HCT116 (cell line): ENCODE measurements around the gene SRP9. TPM values are rescaled to one million over a fixed set of nuclear protein-coding genes. Genes with fewer than 3 reads are reported as not detected.

Experiments
- ATAC-seq: fragments of 200-7000 bp; cut with Tn5 transposase; 2 replicates; pipeline ENCODE4 v1.9.1; 2020; ENCODE audit warnings: mild to moderate bottlenecking, moderate library complexity
- BruUV-seq: library from RNA; stranded (reverse); fragments of 400-500 nt; replicated peaks from 2 replicates; lab custom pipeline; 2021; lab: Mats Ljungman, UMichigan
- CTCF ChIA-PET: fragments of 300-600 bp; sonication (Branson Sonifier 250); formaldehyde crosslinking; loops from one replicate; lab custom pipeline; 2021; ENCODE audit warnings: antibody characterized with exemption; lab: Charles Lee
- POLR2A ChIA-PET: fragments of 300-600, 350-600 bp; sonication (Branson Sonifier 250); formaldehyde crosslinking; loops from one replicate; lab custom pipeline; 2021; ENCODE audit warnings: antibody characterized with exemption; lab: Charles Lee
- RAD21 ChIA-PET, 2 experiments: fragments of 300-600 bp; sonication (Branson Sonifier 250); formaldehyde crosslinking; loops; one replicate each; lab custom pipeline; 2023; ENCODE audit warnings: low total read pairs in 2 of 2; ENCODE audit not compliant: uncharacterized antibody in 2 of 2, unreplicated experiment in 2 of 2, low non-redundant PET in 1 of 2; lab: Charles Lee
- DNase-seq: peaks from one replicate; pipeline ENCODE4 v3.0.0-alpha.2; 2010; ENCODE audit warnings: low read depth, low spot score
- H2AFZ ChIP-seq: fragments of 200-600 bp; shearing (Covaris generic), sonication (generic); 2 replicates; pipeline ENCODE4 v1.6.1; 2017; ENCODE audit warnings: low read depth, mixed run types, mixed read lengths, antibody characterized with exemption, low read length; ENCODE audit not compliant: poor library complexity, severe bottlenecking
- H3K27ac ChIP-seq: 2 replicates; pipeline ENCODE4 v1.5.1; 2012; ENCODE audit warnings: low read depth, low read length
- H3K27me3 ChIP-seq: fragments of 200-600 bp; sonication (generic); 2 replicates; pipeline ENCODE4 v1.6.1; 2016; ENCODE audit warnings: mixed run types, low read length, mixed read lengths; ENCODE audit not compliant: insufficient read depth
- H3K36me3 ChIP-seq, 2 experiments: fragments of 200-500 bp in 1 of 2; fragments of 200-600 bp in 1 of 2; sonication (Bioruptor generic) in 1 of 2; sonication (generic) in 1 of 2; 2 replicates each; pipeline versions ENCODE4 v1.5.1 to v1.6.1; 2014 to 2016; ENCODE audit warnings: low read length in 2 of 2, inconsistent platforms in 1 of 2, mixed read lengths in 1 of 2, mixed run types in 1 of 2; ENCODE audit not compliant: insufficient read depth in 2 of 2, control insufficient read depth in 1 of 2
- H3K4me1 ChIP-seq, 2 experiments: fragments of 200-600 bp in 1 of 2; sonication (generic) in 1 of 2; 2 replicates each; pipeline versions ENCODE4 v1.5.1 to v1.6.1; 2012 to 2017; ENCODE audit warnings: low read length in 2 of 2, inconsistent platforms in 1 of 2, mild to moderate bottlenecking in 1 of 2, mixed read lengths in 1 of 2, mixed run types in 1 of 2, moderate library complexity in 1 of 2; ENCODE audit not compliant: insufficient read depth in 2 of 2, control insufficient read depth in 1 of 2
- H3K4me2 ChIP-seq: fragments of 200-600 bp; sonication (generic); 2 replicates; pipeline ENCODE4 v1.6.1; 2017; ENCODE audit warnings: mixed run types, low read length, mixed read lengths
- H3K4me3 ChIP-seq, 2 experiments: fragments of 200-600 bp in 1 of 2; sonication (generic) in 1 of 2; replicated peaks in 1 of 2; 2 replicates each; pipeline ENCODE4 v1.5.1; 2011 to 2016; ENCODE audit warnings: low read length in 2 of 2, control low read depth in 1 of 2, low read depth in 1 of 2, mild to moderate bottlenecking in 1 of 2, mixed read lengths in 1 of 2, mixed run types in 1 of 2
- H3K79me2 ChIP-seq: fragments of 200-600 bp; sonication (generic); 2 replicates; pipeline ENCODE4 v1.6.1; 2017; ENCODE audit warnings: mild to moderate bottlenecking, mixed run types, low read length, moderate library complexity, mixed read lengths; ENCODE audit not compliant: insufficient read depth
- H3K9ac ChIP-seq: fragments of 200-600 bp; sonication (generic); 2 replicates; pipeline ENCODE4 v1.6.1; 2016; ENCODE audit warnings: low read length, mixed read lengths
- H3K9me2 ChIP-seq: fragments of 200-600 bp; sonication (generic), shearing (Covaris generic); 2 replicates; pipeline ENCODE4 v1.6.1; 2017; ENCODE audit warnings: mixed run types, mild to moderate bottlenecking, moderate library complexity; ENCODE audit not compliant: insufficient read depth
- H3K9me3 ChIP-seq, 2 experiments: fragments of 200-500 bp in 1 of 2; fragments of 200-600 bp in 1 of 2; sonication (Bioruptor generic) in 1 of 2; sonication (generic) in 1 of 2; 2 replicates each; pipeline ENCODE4 v1.6.1; 2014 to 2017; ENCODE audit warnings: low read length in 2 of 2, mixed read lengths in 2 of 2, inconsistent platforms in 1 of 2, low read depth in 1 of 2, mild to moderate bottlenecking in 1 of 2, mixed run types in 1 of 2, moderate library complexity in 1 of 2; ENCODE audit not compliant: control insufficient read depth in 1 of 2, insufficient read depth in 1 of 2
- H4K20me1 ChIP-seq: fragments of 200-600 bp; sonication (generic), shearing (Covaris generic); 2 replicates; pipeline ENCODE4 v1.6.1; 2017; ENCODE audit warnings: mixed run types, mild to moderate bottlenecking, moderate library complexity; ENCODE audit not compliant: insufficient read depth
- CBX3 ChIP-seq: IDR thresholded peaks from 2 replicates; pipeline ENCODE4 v1.6.1; 2012; ENCODE audit warnings: low read depth
- CEBPB ChIP-seq: IDR thresholded peaks from 2 replicates; pipeline ENCODE4 v1.6.1; 2012; ENCODE audit warnings: low read depth
- CTCF ChIP-seq, 3 experiments: fragments of 200-600 bp in 1 of 3; sonication (generic) in 1 of 3; IDR thresholded peaks in 2 of 3; conservative IDR thresholded peaks in 1 of 3; 2 replicates each; pipeline ENCODE4 v1.5.1; 2012 to 2017; ENCODE audit warnings: low read depth in 2 of 3, low read length in 2 of 3, antibody characterized with exemption in 1 of 3, borderline replicate concordance in 1 of 3, control low read depth in 1 of 3, mild to moderate bottlenecking in 1 of 3, mixed read lengths in 1 of 3, mixed run types in 1 of 3, moderate library complexity in 1 of 3; ENCODE audit not compliant: insufficient read depth in 1 of 3
- EZH2phosphoT487 ChIP-seq: fragments of 200-600 bp; IDR thresholded peaks from 2 replicates; pipeline ENCODE4 v1.6.1; 2018; ENCODE audit warnings: antibody characterized with exemption, borderline replicate concordance
- RAD21 ChIP-seq: IDR thresholded peaks from 2 replicates; pipeline ENCODE4 v1.6.1; 2012; ENCODE audit warnings: low read depth, mild to moderate bottlenecking
- REST ChIP-seq: IDR thresholded peaks from 2 replicates; pipeline ENCODE4 v1.6.1; 2012; ENCODE audit warnings: low read depth
- YY1 ChIP-seq: IDR thresholded peaks from 2 replicates; pipeline ENCODE4 v1.6.1; 2011; ENCODE audit warnings: low read length, low read depth, moderate library complexity, mild to moderate bottlenecking; ENCODE audit not compliant: insufficient replicate concordance; ENCODE audit errors: extremely low read depth
- ZFX ChIP-seq: fragments of 450-650 bp; IDR thresholded peaks from 2 replicates; pipeline ENCODE4 v1.6.1; 2017
- intact Hi-C: fragments of 100-400 bp; cut with micrococcal nuclease; formaldehyde crosslinking; loops from 2 replicates; pipeline ENCODE4 v1.10.0; 2022
- total RNA-seq: library from RNA; stranded (reverse); gene quantifications from one replicate; pipeline ENCODE4 v1.2.1, GENCODE V29; 2021; ENCODE audit not compliant: unreplicated experiment

Gene SRP9
- total RNA-seq, 1 experiment from 2014 or later, result 220 TPM

DNA sequence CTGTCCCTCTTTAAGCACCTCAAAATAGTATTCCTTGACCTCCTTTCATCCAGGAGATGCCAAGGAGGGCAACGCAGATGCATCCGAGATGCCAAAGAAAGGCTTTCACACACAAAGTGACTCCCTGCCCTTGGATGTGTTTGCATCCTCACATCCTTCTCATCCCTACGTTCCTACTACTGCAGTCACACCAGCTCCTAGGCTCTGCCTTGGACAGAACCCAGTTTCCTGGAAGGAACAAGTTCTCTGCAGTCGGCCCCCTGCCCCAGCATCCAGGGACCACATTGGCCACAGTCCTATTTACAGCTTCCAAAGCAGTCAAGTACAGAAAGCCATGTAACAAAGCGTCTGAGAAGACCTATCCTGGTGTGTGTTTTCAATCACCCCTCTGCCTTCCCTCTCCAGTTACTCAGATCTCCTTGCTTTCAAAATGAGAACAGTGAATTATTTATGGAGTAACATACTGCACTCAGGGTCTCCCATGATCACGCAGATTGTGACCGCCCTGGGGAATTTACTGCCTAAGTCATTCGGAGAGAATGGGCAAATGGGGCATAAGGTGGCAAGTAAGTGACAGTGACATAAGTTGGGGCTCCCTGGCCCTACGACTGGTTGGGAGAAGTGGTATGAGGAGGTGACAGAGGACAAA is 21.8 kb upstream of the SRP9 start:
- Histone ChIP-seq H3K9ac (no peak overlapping the region), H3K4me2 (peak overlapping the region; percentile 40; the same call in 1 of the 2 replicates), H3K27me3 (no peaks in the 10 kb centered on the region; the same call in 1 of the 2 replicates), H3K9me2 (no peaks in the 10 kb centered on the region), H3K79me2 (no peaks in the 10 kb centered on the region), H3K27ac (no peak overlapping the region), H2AFZ (no peak overlapping the region), H3K4me3 (no peak overlapping the region), H3K36me3 (no peaks in the 10 kb centered on the region), H4K20me1 (no peaks in the 10 kb centered on the region), H3K4me1 (peaks cover 11 to 13% of the 10 kb centered on the region in 2 experiments), H3K9me3 (no peaks in the 10 kb centered on the region)
- ChIA-PET RAD21 (no interaction called here), POLR2A (no interaction called here), CTCF (no interaction called here)
- TF ChIP-seq REST, result no peak
- no peak for TF ChIP-seq RAD21
- no peak for TF ChIP-seq CBX3
- no peak for TF ChIP-seq CTCF (IDR thresholded peaks at IDR 0.05 in 2 of 3, conservative IDR thresholded peaks at IDR 0.05 in 1 of 3; ENCODE audit: borderline replicate concordance in 1 of 3, insufficient read depth in 1 of 3, low read depth in 2 of 3, low read length in 2 of 3)
- TF ChIP-seq CEBPB, result no peak
- no peak for TF ChIP-seq ZFX
- no peak for TF ChIP-seq EZH2phosphoT487
- TF ChIP-seq YY1, result no peak
- ATAC-seq (peak; percentile 25), DNase-seq (no peak)
- intact Hi-C loops, result no loop called here
- BruUV-seq, result no TSS peak
